GM23338 (cell line): ENCODE results near the gene IPO8. TPM values are rescaled to one million over a fixed set of nuclear protein-coding genes. Genes with fewer than 3 reads are reported as not detected.

Source experiments
- ATAC-seq: fragments of 200-7000 bp; cut with Tn5 transposase; 3 replicates; pipeline ENCODE4 v1.9.1; 2020
- DNase-seq: peaks from one replicate; pipeline ENCODE4 v3.0.0-alpha.2; 2015; ENCODE audit warnings: low spot score
- H2AFZ ChIP-seq: fragments of 200-600 bp; sonication (generic); 2 replicates; pipeline ENCODE4 v1.8.0; 2016; ENCODE audit warnings: antibody characterized with exemption, mild to moderate bottlenecking, moderate library complexity
- H3F3A ChIP-seq: fragments of 200-600 bp; sonication (generic); replicated peaks from 2 replicates; pipeline ENCODE4 v1.8.0; 2017; ENCODE audit warnings: antibody characterized with exemption, mixed run types, low read depth
- H3K27ac ChIP-seq: fragments of 200-600 bp; sonication (generic); 2 replicates; pipeline ENCODE4 v1.6.1; 2016; ENCODE audit warnings: low read depth
- H3K27me3 ChIP-seq: fragments of 200-600 bp; sonication (generic); 2 replicates; pipeline ENCODE4 v1.8.0; 2016; ENCODE audit warnings: mild to moderate bottlenecking, mixed run types, moderate library complexity; ENCODE audit not compliant: insufficient read depth
- H3K36me3 ChIP-seq: fragments of 200-600 bp; sonication (generic); 2 replicates; pipeline ENCODE4 v1.8.0; 2016; ENCODE audit warnings: mild to moderate bottlenecking; ENCODE audit not compliant: insufficient read depth
- H3K4me1 ChIP-seq: fragments of 200-600 bp; sonication (generic); 2 replicates; pipeline ENCODE4 v1.8.0; 2016; ENCODE audit warnings: mild to moderate bottlenecking, moderate library complexity; ENCODE audit not compliant: insufficient read depth
- H3K4me2 ChIP-seq: fragments of 200-600 bp; sonication (generic); 2 replicates; pipeline ENCODE4 v1.7.1; 2017; ENCODE audit warnings: mixed run types
- H3K4me3 ChIP-seq: fragments of 200-600 bp; sonication (generic); 2 replicates; pipeline ENCODE4 v1.6.1; 2016; ENCODE audit warnings: mixed run types
- H3K79me2 ChIP-seq: fragments of 200-600 bp; sonication (generic); replicated peaks from 2 replicates; pipeline ENCODE4 v1.8.0; 2017; ENCODE audit warnings: mild to moderate bottlenecking; ENCODE audit not compliant: insufficient read depth
- H3K9me2 ChIP-seq: fragments of 200-600 bp; sonication (generic); 2 replicates; pipeline ENCODE4 v1.8.0; 2017; ENCODE audit not compliant: insufficient read depth
- H4K20me1 ChIP-seq: fragments of 200-600 bp; sonication (generic); replicated peaks from 2 replicates; pipeline ENCODE4 v1.8.0; 2017; ENCODE audit warnings: mild to moderate bottlenecking; ENCODE audit not compliant: insufficient read depth
- H3K27ac Mint-ChIP-seq: 2 replicates; pipeline ENCODE4 v1.8.0; 2020; ENCODE audit warnings: inconsistent platforms, mild to moderate bottlenecking, moderate library complexity, mixed read lengths
- H3K27me3 Mint-ChIP-seq: 3 replicates; pipeline ENCODE4 v1.8.0; 2022; ENCODE audit warnings: low read depth, mild to moderate bottlenecking, moderate library complexity, mixed read lengths, inconsistent platforms; ENCODE audit not compliant: insufficient read depth, poor library complexity
- H3K36me3 Mint-ChIP-seq: 3 replicates; pipeline ENCODE4 v1.8.0; 2021; ENCODE audit warnings: low read depth, mild to moderate bottlenecking, inconsistent platforms, moderate library complexity, mixed read lengths
- H3K4me1 Mint-ChIP-seq: 3 replicates; pipeline ENCODE4 v1.8.0; 2020; ENCODE audit warnings: mild to moderate bottlenecking, inconsistent platforms, mixed read lengths
- H3K4me3 Mint-ChIP-seq: 3 replicates; pipeline ENCODE4 v1.8.0; 2021; ENCODE audit warnings: moderate library complexity, mild to moderate bottlenecking, inconsistent platforms, mixed read lengths
- H3K9me3 Mint-ChIP-seq: 3 replicates; pipeline ENCODE4 v1.8.0; 2020; ENCODE audit warnings: moderate library complexity, mild to moderate bottlenecking, inconsistent platforms, mixed read lengths
- CREB1 ChIP-seq: fragments of 250-450 bp; sonication (Bioruptor Pico); IDR thresholded peaks from 2 replicates; pipeline ENCODE4 v1.5.0; 2020; ENCODE audit warnings: low read depth, mild to moderate bottlenecking, moderate library complexity
- EZH2phosphoT487 ChIP-seq: fragments of 200-600 bp; sonication (generic); IDR thresholded peaks from one replicate; pipeline ENCODE4 v1.8.1; 2018; ENCODE audit warnings: antibody characterized with exemption; ENCODE audit not compliant: unreplicated experiment
- POLR2AphosphoS5 ChIP-seq: IDR thresholded peaks from 2 replicates; pipeline ENCODE4 v1.6.1; 2016; ENCODE audit warnings: antibody characterized with exemption, low read depth
- STAT1 ChIP-seq: IDR thresholded peaks from one replicate; pipeline ENCODE4 v1.6.1; 2016; ENCODE audit warnings: antibody characterized with exemption; ENCODE audit not compliant: unreplicated experiment
- polyA plus RNA-seq: library from polyadenylated mRNA; unstranded; fragments of >200 nt; fragmentation: Nextera tagmentation; extraction: Ambion mirVana; gene quantifications from 2 replicates; pipeline ENCODE4 v1.2.1, GENCODE V29; 2016
- total RNA-seq: library from RNA; depleted of rRNA; stranded (reverse); fragments of >200 nt; shearing (Covaris generic); gene quantifications from 2 replicates; pipeline ENCODE4 v1.2.3, GENCODE V29; 2014; rRNA removed
- TF ChIP-seq, protein P1 (sequence below): fragments of 250-450 bp; sonication (Bioruptor Pico); IDR thresholded peaks from 2 replicates; pipeline ENCODE4 v1.5.0; 2020; ENCODE audit warnings: mild to moderate bottlenecking, moderate library complexity

Gene IPO8
- total and polyA plus RNA-seq, 2 experiments from 2014 or later: 13.4 to 53.6 TPM

DNA sequence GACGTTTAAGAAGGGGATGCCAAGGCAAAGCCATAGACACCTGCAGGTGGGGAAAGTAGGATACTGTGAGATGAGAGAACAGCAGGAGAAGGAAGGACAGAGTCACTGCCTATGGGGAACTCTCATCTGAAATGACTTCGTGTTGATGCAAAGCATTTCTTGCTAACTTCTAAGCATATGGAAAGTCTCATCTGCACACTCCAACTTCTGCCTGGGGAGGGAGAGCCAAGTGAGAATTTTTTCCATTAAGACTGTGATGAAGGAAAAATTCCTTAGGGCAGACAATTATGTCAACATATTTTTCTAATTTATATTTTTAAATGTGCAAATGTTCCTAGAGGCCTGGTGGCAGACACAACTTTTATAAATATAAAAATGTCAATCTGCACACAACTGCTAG is 115.3 kb downstream of the IPO8 start:
- Mint-ChIP-seq H3K27ac (no peak overlapping the region), H3K27me3 (peaks cover 2% of the 10 kb centered on the region), H3K9me3 (no peaks in the 10 kb centered on the region; the same call in 1 of the 3 replicates), H3K4me1 (peaks cover 3% of the 10 kb centered on the region), H3K36me3 (no peaks in the 10 kb centered on the region), H3K4me3 (no peak overlapping the region)
- Histone ChIP-seq H3K27ac (no peak overlapping the region), H3K4me2 (no peak overlapping the region), H3K27me3 (no peaks in the 10 kb centered on the region), H3K4me1 (no peaks in the 10 kb centered on the region), H3K4me3 (no peak overlapping the region), H2AFZ (no peak overlapping the region), H3K36me3 (no peaks in the 10 kb centered on the region), H3K9me2 (peaks cover 16% of the 10 kb centered on the region), H3K79me2 (no peaks in the 10 kb centered on the region), H3F3A (no peaks in the 10 kb centered on the region), H4K20me1 (no peaks in the 10 kb centered on the region)
- DNase-seq (no peak), ATAC-seq (no peak)
- no peak for TF ChIP-seq CREB1
- no peak for TF ChIP-seq EZH2phosphoT487
- TF ChIP-seq, protein P1, sequence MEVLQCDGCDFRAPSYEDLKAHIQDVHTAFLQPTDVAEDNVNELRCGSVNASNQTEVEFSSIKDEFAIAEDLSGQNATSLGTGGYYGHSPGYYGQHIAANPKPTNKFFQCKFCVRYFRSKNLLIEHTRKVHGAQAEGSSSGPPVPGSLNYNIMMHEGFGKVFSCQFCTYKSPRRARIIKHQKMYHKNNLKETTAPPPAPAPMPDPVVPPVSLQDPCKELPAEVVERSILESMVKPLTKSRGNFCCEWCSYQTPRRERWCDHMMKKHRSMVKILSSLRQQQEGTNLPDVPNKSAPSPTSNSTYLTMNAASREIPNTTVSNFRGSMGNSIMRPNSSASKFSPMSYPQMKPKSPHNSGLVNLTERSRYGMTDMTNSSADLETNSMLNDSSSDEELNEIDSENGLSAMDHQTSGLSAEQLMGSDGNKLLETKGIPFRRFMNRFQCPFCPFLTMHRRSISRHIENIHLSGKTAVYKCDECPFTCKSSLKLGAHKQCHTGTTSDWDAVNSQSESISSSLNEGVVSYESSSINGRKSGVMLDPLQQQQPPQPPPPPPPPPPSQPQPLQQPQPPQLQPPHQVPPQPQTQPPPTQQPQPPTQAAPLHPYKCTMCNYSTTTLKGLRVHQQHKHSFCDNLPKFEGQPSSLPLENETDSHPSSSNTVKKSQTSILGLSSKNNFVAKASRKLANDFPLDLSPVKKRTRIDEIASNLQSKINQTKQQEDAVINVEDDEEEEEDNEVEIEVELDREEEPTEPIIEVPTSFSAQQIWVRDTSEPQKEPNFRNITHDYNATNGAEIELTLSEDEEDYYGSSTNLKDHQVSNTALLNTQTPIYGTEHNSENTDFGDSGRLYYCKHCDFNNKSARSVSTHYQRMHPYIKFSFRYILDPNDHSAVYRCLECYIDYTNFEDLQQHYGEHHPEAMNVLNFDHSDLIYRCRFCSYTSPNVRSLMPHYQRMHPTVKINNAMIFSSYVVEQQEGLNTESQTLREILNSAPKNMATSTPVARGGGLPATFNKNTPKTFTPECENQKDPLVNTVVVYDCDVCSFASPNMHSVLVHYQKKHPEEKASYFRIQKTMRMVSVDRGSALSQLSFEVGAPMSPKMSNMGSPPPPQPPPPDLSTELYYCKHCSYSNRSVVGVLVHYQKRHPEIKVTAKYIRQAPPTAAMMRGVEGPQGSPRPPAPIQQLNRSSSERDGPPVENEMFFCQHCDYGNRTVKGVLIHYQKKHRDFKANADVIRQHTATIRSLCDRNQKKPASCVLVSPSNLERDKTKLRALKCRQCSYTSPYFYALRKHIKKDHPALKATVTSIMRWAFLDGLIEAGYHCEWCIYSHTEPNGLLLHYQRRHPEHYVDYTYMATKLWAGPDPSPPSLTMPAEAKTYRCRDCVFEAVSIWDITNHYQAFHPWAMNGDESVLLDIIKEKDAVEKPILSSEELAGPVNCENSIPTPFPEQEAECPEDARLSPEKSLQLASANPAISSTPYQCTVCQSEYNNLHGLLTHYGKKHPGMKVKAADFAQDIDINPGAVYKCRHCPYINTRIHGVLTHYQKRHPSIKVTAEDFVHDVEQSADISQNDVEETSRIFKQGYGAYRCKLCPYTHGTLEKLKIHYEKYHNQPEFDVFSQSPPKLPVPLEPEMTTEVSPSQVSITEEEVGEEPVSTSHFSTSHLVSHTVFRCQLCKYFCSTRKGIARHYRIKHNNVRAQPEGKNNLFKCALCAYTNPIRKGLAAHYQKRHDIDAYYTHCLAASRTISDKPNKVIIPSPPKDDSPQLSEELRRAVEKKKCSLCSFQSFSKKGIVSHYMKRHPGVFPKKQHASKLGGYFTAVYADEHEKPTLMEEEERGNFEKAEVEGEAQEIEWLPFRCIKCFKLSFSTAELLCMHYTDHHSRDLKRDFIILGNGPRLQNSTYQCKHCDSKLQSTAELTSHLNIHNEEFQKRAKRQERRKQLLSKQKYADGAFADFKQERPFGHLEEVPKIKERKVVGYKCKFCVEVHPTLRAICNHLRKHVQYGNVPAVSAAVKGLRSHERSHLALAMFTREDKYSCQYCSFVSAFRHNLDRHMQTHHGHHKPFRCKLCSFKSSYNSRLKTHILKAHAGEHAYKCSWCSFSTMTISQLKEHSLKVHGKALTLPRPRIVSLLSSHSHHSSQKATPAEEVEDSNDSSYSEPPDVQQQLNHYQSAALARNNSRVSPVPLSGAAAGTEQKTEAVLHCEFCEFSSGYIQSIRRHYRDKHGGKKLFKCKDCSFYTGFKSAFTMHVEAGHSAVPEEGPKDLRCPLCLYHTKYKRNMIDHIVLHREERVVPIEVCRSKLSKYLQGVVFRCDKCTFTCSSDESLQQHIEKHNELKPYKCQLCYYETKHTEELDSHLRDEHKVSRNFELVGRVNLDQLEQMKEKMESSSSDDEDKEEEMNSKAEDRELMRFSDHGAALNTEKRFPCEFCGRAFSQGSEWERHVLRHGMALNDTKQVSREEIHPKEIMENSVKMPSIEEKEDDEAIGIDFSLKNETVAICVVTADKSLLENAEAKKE (CRISPR knock-in tag): no peak
- no peak for TF ChIP-seq STAT1
- TF ChIP-seq POLR2AphosphoS5: no peak

Other genes with a start within 250 kb of the IPO8 start
- gene CAPRIN2, start 59.1 kb upstream of the IPO8 start, total RNA-seq: 36.7 and 41.3 TPM in 2 replicates
- 28.4 and 36.5 TPM in 2 replicates for gene CAPRIN2, start 59.1 kb upstream of the IPO8 start, polyA plus RNA-seq
- 3.6 and 6.0 TPM in 2 replicates for gene TSPAN11, start 230.9 kb upstream of the IPO8 start, total RNA-seq
- 1.1 and 2.1 TPM in 2 replicates for gene TSPAN11, start 230.9 kb upstream of the IPO8 start, polyA plus RNA-seq